ENCODE measurements around the gene KCNG2.
A peak's percentile ranks its signal among the peaks of the same experiment; 100 is the strongest.

Gene KCNG2

GRCh38 chr18:79916128-79916494, 118.4 kb downstream of the KCNG2 start:
- Histone ChIP-seq H4K12ac (ENCODE audit: low read depth, low read length) (no peak overlapping the region), H3K79me1 (ENCODE audit: low read length) (no peaks in the 10 kb centered on the region), H2AK5ac (ENCODE audit: low read length) (no peak overlapping the region), H3K4me3 (ENCODE audit: low read depth, low read length) (no peak overlapping the region), H2BK120ac (ENCODE audit: insufficient read depth, low read length, poor library complexity) (no peak overlapping the region), H2BK5ac (ENCODE audit: low read depth, low read length, poor library complexity) (no peak overlapping the region), H4K91ac (ENCODE audit: low read depth, low read length) (no peak overlapping the region), H2BK12ac (ENCODE audit: low read length) (no peak overlapping the region), H3K9ac (ENCODE audit: low read length) (no peak overlapping the region), H3K14ac (ENCODE audit: low read length) (no peak overlapping the region), H3K4me2 (ENCODE audit: low read length) (no peak overlapping the region), H3K36me3 (ENCODE audit: control insufficient read depth in 1 of 2, insufficient read depth in 2 of 2, low read length in 2 of 2) (peaks cover 23 to 26% of the 10 kb centered on the region in 2 experiments), H4K8ac (ENCODE audit: low read depth, low read length) (no peak overlapping the region), H3K23ac (ENCODE audit: low read length) (no peak overlapping the region), H3K9me3 (ENCODE audit: insufficient read depth, low read depth, low read length) (peaks cover 24% of the 10 kb centered on the region), H3K4me1 (ENCODE audit: control insufficient read depth in 1 of 2, insufficient read depth in 2 of 2, low read length in 2 of 2) (no peaks in the 10 kb centered on the region), H2AFZ (ENCODE audit: insufficient read depth, low read length, poor library complexity) (no peak overlapping the region), H3K79me2 (ENCODE audit: control insufficient read depth, insufficient read depth, low read length, poor library complexity) (no peaks in the 10 kb centered on the region), H3K4ac (ENCODE audit: low read depth, low read length) (no peak overlapping the region), H3K27ac (ENCODE audit: low read depth, low read length) (no peak overlapping the region), H3K18ac (ENCODE audit: low read length) (no peak overlapping the region), H3K27me3 (ENCODE audit: insufficient read depth, low read length) (no peaks in the 10 kb centered on the region)
- no peak for DNase-seq
- WGBS (ENCODE audit: extremely low coverage, insufficient coverage, insufficient read length): no CpG with 5 or more reads among the region's 26 CpGs

GRCh38 chr18:79916546-79917168, 118.9 kb downstream of the KCNG2 start:
- H3K4me1 ChIP-seq (ENCODE audit: control insufficient read depth in 1 of 2, insufficient read depth in 2 of 2, low read length in 2 of 2): no peaks in the 10 kb centered on the region
- H3K79me1 ChIP-seq (ENCODE audit: low read length): no peaks in the 10 kb centered on the region
- no peak overlapping the region for H3K4ac ChIP-seq (ENCODE audit: low read depth, low read length)
- H3K27me3 ChIP-seq (ENCODE audit: insufficient read depth, low read length): no peaks in the 10 kb centered on the region
- H3K27ac ChIP-seq (ENCODE audit: low read depth, low read length): no peak overlapping the region
- no peak for DNase-seq
- H2BK120ac ChIP-seq (ENCODE audit: insufficient read depth, low read length, poor library complexity): no peak overlapping the region
- H2AFZ ChIP-seq (ENCODE audit: insufficient read depth, low read length, poor library complexity): no peak overlapping the region
- H3K36me3 ChIP-seq (ENCODE audit: control insufficient read depth in 1 of 2, insufficient read depth in 2 of 2, low read length in 2 of 2): peaks cover 23 to 26% of the 10 kb centered on the region in 2 experiments
- no peak overlapping the region for H2BK12ac ChIP-seq (ENCODE audit: low read length)
- H3K9me3 ChIP-seq (ENCODE audit: insufficient read depth, low read depth, low read length): peaks cover 22% of the 10 kb centered on the region
- no peak overlapping the region for H3K4me2 ChIP-seq (ENCODE audit: low read length)
- H3K14ac ChIP-seq (ENCODE audit: low read length): no peak overlapping the region
- H3K79me2 ChIP-seq (ENCODE audit: control insufficient read depth, insufficient read depth, low read length, poor library complexity): no peaks in the 10 kb centered on the region
- H4K91ac ChIP-seq (ENCODE audit: low read depth, low read length): no peak overlapping the region
- no peak overlapping the region for H3K9ac ChIP-seq (ENCODE audit: low read length)
- no peak overlapping the region for H4K8ac ChIP-seq (ENCODE audit: low read depth, low read length)
- WGBS (ENCODE audit: extremely low coverage, insufficient coverage, insufficient read length): no CpG with 5 or more reads among the region's 24 CpGs
- no peak overlapping the region for H4K12ac ChIP-seq (ENCODE audit: low read depth, low read length)
- H3K23ac ChIP-seq (ENCODE audit: low read length): no peak overlapping the region
- no peak overlapping the region for H3K4me3 ChIP-seq (ENCODE audit: low read depth, low read length)
- H3K18ac ChIP-seq (ENCODE audit: low read length): no peak overlapping the region
- H2BK5ac ChIP-seq (ENCODE audit: low read depth, low read length, poor library complexity): no peak overlapping the region
- H2AK5ac ChIP-seq (ENCODE audit: low read length): no peak overlapping the region

GRCh38 chr18:79917169-79917852, 119.6 kb downstream of the KCNG2 start:
- Histone ChIP-seq H3K36me3 (ENCODE audit: control insufficient read depth in 1 of 2, insufficient read depth in 2 of 2, low read length in 2 of 2) (peaks cover 23 to 26% of the 10 kb centered on the region in 2 experiments), H4K91ac (ENCODE audit: low read depth, low read length) (no peak overlapping the region), H2BK12ac (ENCODE audit: low read length) (no peak overlapping the region), H3K23ac (ENCODE audit: low read length) (no peak overlapping the region), H2BK120ac (ENCODE audit: insufficient read depth, low read length, poor library complexity) (no peak overlapping the region), H3K14ac (ENCODE audit: low read length) (no peak overlapping the region), H3K18ac (ENCODE audit: low read length) (no peak overlapping the region), H3K4me1 (ENCODE audit: control insufficient read depth in 1 of 2, insufficient read depth in 2 of 2, low read length in 2 of 2) (no peaks in the 10 kb centered on the region), H3K27me3 (ENCODE audit: insufficient read depth, low read length) (no peaks in the 10 kb centered on the region), H3K9ac (ENCODE audit: low read length) (no peak overlapping the region), H3K9me3 (ENCODE audit: insufficient read depth, low read depth, low read length) (peaks cover 22% of the 10 kb centered on the region), H2AK5ac (ENCODE audit: low read length) (no peak overlapping the region), H4K8ac (ENCODE audit: low read depth, low read length) (no peak overlapping the region), H3K4me3 (ENCODE audit: low read depth, low read length) (peak overlapping the region; percentile 23), H3K79me1 (ENCODE audit: low read length) (no peaks in the 10 kb centered on the region), H2AFZ (ENCODE audit: insufficient read depth, low read length, poor library complexity) (no peak overlapping the region), H3K4me2 (ENCODE audit: low read length) (no peak overlapping the region), H3K27ac (ENCODE audit: low read depth, low read length) (no peak overlapping the region), H3K4ac (ENCODE audit: low read depth, low read length) (no peak overlapping the region), H4K12ac (ENCODE audit: low read depth, low read length) (no peak overlapping the region), H3K79me2 (ENCODE audit: control insufficient read depth, insufficient read depth, low read length, poor library complexity) (no peaks in the 10 kb centered on the region), H2BK5ac (ENCODE audit: low read depth, low read length, poor library complexity) (no peak overlapping the region)
- no CpG with 5 or more reads among the region's 28 CpGs for WGBS (ENCODE audit: extremely low coverage, insufficient coverage, insufficient read length)
- DNase-seq: no peak

- Histone ChIP-seq H4K8ac (ENCODE audit: low read depth, low read length) (no peak overlapping the region), H3K4me3 (ENCODE audit: low read depth, low read length) (peak overlapping the region; percentile 23), H3K79me2 (ENCODE audit: control insufficient read depth, insufficient read depth, low read length, poor library complexity) (no peaks in the 10 kb centered on the region), H3K4me1 (ENCODE audit: control insufficient read depth in 1 of 2, insufficient read depth in 2 of 2, low read length in 2 of 2) (no peaks in the 10 kb centered on the region), H2AFZ (ENCODE audit: insufficient read depth, low read length, poor library complexity) (no peak overlapping the region), H4K12ac (ENCODE audit: low read depth, low read length) (no peak overlapping the region), H2BK12ac (ENCODE audit: low read length) (no peak overlapping the region), H2AK5ac (ENCODE audit: low read length) (no peak overlapping the region), H3K9me3 (ENCODE audit: insufficient read depth, low read depth, low read length) (peaks cover 17% of the 10 kb centered on the region), H3K23ac (ENCODE audit: low read length) (no peak overlapping the region), H3K4ac (ENCODE audit: low read depth, low read length) (no peak overlapping the region), H3K36me3 (ENCODE audit: control insufficient read depth in 1 of 2, insufficient read depth in 2 of 2, low read length in 2 of 2) (peaks cover 23 to 26% of the 10 kb centered on the region in 2 experiments), H2BK5ac (ENCODE audit: low read depth, low read length, poor library complexity) (no peak overlapping the region), H3K18ac (ENCODE audit: low read length) (no peak overlapping the region), H3K4me2 (ENCODE audit: low read length) (no peak overlapping the region), H3K79me1 (ENCODE audit: low read length) (no peaks in the 10 kb centered on the region), H3K14ac (ENCODE audit: low read length) (no peak overlapping the region), H3K27ac (ENCODE audit: low read depth, low read length) (no peak overlapping the region), H2BK120ac (ENCODE audit: insufficient read depth, low read length, poor library complexity) (no peak overlapping the region), H3K27me3 (ENCODE audit: insufficient read depth, low read length) (no peaks in the 10 kb centered on the region), H4K91ac (ENCODE audit: low read depth, low read length) (no peak overlapping the region), H3K9ac (ENCODE audit: low read length) (no peak overlapping the region)
- DNase-seq: no peak
- 100% methylated on average over 1 of the region's 25 CpGs for WGBS (ENCODE audit: extremely low coverage, insufficient coverage, insufficient read length)
Measured at GRCh38 chr18:79917853-79918614, 120.3 kb downstream of the KCNG2 start.

All from trophoblast cell (in vitro differentiated cells and primary cell).